ENCODE data around the gene MEX3A. TPM values are rescaled to one million over a fixed set of nuclear protein-coding genes. Genes with fewer than 3 reads are reported as not detected.

Gene MEX3A
- total and polyA plus RNA-seq, 2 of the 8 experiments (the other 6 are each of a cell fraction or from before 2014, with no cell fraction given), result 34.1 to 52.4 TPM

GRCh38 chr1:156065212-156065611 is 17.1 kb downstream of the MEX3A start (continued):
- TF ChIP-seq SP2 (IDR thresholded peaks at IDR 0.05; ENCODE audit: low read length) (no peak), KDM4A (IDR thresholded peaks at IDR 0.05; ENCODE audit: low read depth, low read length, severe bottlenecking) (no peak), TAF7 (optimal IDR thresholded peaks at IDR 0.05; ENCODE audit: borderline replicate concordance, low read depth, low read length) (no peak), BRCA1 (IDR thresholded peaks at IDR 0.05; ENCODE audit: low read depth, low read length) (no peak), SRF (IDR thresholded peaks at IDR 0.05; ENCODE audit: low read depth, low read length) (no peak), CHD7 (IDR thresholded peaks at IDR 0.05; ENCODE audit: insufficient replicate concordance, low read length) (no peak)

Data from H1 (cell line).